ENCODE measurements around the gene MBL2. TPM values are rescaled to one million over a fixed set of nuclear protein-coding genes. Genes with fewer than 3 reads are reported as not detected.

The MBL2 gene
- total RNA-seq, 1 donor from 2014 or later = not detected

DNA sequence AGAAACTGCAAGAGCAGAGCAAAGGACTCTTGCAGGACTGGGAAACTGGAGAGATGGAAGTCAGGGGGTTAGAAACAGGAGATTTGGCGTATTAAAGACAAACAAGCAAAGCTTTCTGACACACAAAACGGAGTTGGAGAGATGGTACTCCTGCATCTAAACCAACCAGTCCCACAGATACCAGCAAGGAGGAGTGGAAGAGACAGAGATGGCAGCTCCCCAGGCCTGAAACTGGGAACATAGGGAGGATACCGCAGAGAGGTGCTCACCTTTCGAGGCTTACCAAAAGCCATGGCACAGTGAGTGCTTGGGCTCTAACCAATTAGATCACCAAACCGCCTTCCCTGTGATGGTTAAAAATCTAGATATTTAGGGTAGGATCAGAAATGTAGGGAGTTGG, 4.8 kb upstream of the MBL2 start:
- Histone ChIP-seq H3K27ac (no peak overlapping the region), H3K9me3 (no peaks in the 10 kb centered on the region), H3K27me3 (ENCODE audit: low read depth) (peaks cover 14% of the 10 kb centered on the region), H3K4me1 (no peaks in the 10 kb centered on the region), H3K36me3 (no peaks in the 10 kb centered on the region), H3K4me3 (no peak overlapping the region)
- no peak for DNase-seq
- TF ChIP-seq, protein P1, sequence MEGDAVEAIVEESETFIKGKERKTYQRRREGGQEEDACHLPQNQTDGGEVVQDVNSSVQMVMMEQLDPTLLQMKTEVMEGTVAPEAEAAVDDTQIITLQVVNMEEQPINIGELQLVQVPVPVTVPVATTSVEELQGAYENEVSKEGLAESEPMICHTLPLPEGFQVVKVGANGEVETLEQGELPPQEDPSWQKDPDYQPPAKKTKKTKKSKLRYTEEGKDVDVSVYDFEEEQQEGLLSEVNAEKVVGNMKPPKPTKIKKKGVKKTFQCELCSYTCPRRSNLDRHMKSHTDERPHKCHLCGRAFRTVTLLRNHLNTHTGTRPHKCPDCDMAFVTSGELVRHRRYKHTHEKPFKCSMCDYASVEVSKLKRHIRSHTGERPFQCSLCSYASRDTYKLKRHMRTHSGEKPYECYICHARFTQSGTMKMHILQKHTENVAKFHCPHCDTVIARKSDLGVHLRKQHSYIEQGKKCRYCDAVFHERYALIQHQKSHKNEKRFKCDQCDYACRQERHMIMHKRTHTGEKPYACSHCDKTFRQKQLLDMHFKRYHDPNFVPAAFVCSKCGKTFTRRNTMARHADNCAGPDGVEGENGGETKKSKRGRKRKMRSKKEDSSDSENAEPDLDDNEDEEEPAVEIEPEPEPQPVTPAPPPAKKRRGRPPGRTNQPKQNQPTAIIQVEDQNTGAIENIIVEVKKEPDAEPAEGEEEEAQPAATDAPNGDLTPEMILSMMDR (IDR thresholded peaks at IDR 0.05) = no peak
- no peak for ATAC-seq
- intact Hi-C loops (cut with DNase I) = no loop called here

DNA sequence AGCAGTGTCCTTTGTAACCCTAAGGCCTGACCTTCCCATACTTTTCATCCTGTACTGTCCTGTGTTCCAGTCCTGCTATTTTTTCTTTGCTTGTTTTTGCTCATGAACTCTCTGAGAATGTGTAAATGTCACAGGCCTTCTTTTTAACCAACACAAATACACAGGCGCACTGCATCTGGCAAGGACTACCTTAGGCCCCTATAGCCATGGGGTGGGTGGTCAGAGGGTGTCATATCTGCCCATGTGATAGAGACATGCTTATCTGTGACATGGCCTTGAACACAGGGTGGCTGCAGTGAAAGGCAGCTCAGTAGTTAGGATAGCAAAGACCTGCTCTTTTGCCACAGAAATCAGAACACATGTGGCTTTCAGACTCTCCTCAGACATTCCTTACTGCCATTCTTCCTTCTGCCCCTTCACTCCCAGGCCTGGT, 3.9 kb upstream of the MBL2 start:
- TF ChIP-seq, protein P1 (IDR thresholded peaks at IDR 0.05) = no peak
- Histone ChIP-seq H3K27ac (no peak overlapping the region), H3K27me3 (ENCODE audit: low read depth) (peaks cover 14% of the 10 kb centered on the region), H3K9me3 (no peaks in the 10 kb centered on the region), H3K4me3 (no peak overlapping the region), H3K36me3 (no peaks in the 10 kb centered on the region), H3K4me1 (no peaks in the 10 kb centered on the region)
- ATAC-seq (no peak), DNase-seq (no peak)
- intact Hi-C loops (cut with DNase I) = no loop called here

DNA sequence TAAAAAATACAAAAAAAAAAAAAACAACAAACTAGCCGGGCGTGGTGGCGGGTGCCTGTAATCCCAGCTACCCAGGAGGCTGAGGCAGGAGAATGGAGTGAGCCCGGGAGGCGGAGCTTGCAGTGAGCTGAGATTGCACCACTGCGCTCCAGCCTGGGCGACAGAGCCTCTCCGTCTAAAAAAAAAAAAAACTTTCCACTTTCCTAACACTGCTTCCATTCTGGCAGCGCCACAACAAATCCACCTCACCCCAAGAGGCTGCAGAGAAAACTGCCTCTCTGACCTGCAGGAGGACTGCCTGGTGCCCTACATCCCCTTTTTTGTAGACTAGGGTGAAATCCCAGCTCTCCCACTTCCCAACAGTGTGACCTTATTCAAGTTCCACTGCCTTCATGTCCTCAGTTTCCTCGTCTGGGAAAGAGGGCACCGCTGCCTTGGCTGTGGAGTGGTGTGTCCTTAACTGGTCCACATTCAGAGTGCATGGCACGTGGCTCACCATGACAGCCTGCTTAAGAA, 2.6 kb upstream of the MBL2 start:
- no peak for DNase-seq
- no peaks in the 10 kb centered on the region for H3K4me1 ChIP-seq
- H3K27me3 ChIP-seq (ENCODE audit: low read depth) = peaks cover 14% of the 10 kb centered on the region

DNA sequence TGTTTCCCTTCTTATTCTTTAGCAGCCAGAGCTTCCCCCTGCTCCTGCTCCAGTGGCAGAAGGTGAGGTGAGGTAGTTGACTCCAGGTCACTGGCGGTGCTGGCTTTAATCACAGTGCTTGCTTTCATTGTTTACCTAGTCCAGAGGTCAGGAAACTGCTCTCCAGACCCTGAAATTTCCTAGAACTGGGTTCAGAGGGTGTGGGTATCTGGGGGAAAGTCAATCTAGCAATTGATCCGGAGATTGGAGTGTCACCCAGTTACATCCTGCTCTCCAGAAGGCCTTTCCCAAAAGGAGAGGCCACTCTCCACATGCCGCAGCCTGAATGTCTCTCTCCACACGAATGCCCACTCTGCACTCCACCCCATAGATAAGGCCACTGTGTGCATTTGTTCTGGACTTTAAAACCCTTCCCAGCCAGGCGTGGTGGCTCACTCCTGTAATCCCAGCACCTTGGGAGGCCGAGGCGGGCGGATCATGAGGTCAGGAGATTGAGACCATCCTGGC, 2.1 kb upstream of the MBL2 start:
- DNase-seq = no peak
- Histone ChIP-seq H3K36me3 (no peaks in the 10 kb centered on the region), H3K27ac (no peak overlapping the region), H3K9me3 (no peaks in the 10 kb centered on the region), H3K4me1 (no peaks in the 10 kb centered on the region), H3K27me3 (ENCODE audit: low read depth) (peaks cover 13% of the 10 kb centered on the region), H3K4me3 (no peak overlapping the region)
- TF ChIP-seq, protein P1 (IDR thresholded peaks at IDR 0.05) = no peak
- ATAC-seq = no peak
- intact Hi-C loops (cut with DNase I) = no loop called here

More for the DNA sequence above, 2.6 kb upstream of the MBL2 start:
- H3K36me3 ChIP-seq = no peaks in the 10 kb centered on the region
- no peaks in the 10 kb centered on the region for H3K9me3 ChIP-seq
- no peak overlapping the region for H3K4me3 ChIP-seq
- no peak overlapping the region for H3K27ac ChIP-seq
- ATAC-seq = no peak
- intact Hi-C loops (cut with DNase I) = no loop called here
- TF ChIP-seq, protein P1 (IDR thresholded peaks at IDR 0.05) = no peak

DNA sequence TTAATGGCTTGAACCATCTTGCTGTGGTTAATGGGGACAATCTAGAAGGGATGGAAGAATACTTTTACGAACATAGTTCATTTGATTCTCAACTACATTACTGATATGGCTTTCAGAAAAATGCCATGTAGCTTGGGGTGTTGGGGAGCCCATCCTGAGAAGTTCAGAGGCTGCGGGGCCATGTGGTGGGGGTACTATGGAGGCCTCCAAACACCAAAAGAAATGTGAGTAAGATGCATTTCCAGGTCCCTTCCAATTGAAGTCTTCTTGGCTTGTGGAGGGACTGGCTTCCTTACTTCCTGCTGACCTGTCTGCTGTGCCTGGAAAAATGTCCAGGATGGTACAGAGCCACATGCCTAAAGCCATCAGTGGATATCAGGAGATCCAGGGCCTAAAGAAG, 1.6 kb upstream of the MBL2 start:
- ATAC-seq (no peak), DNase-seq (no peak)
- intact Hi-C loops (cut with DNase I) = no loop called here
- no peaks in the 10 kb centered on the region for H3K4me1 ChIP-seq
- no peaks in the 10 kb centered on the region for H3K36me3 ChIP-seq
- no peak overlapping the region for H3K4me3 ChIP-seq
- TF ChIP-seq, protein P1 (IDR thresholded peaks at IDR 0.05) = no peak
- H3K27ac ChIP-seq = no peak overlapping the region
- peaks cover 9% of the 10 kb centered on the region for H3K27me3 ChIP-seq (ENCODE audit: low read depth)
- H3K9me3 ChIP-seq = no peaks in the 10 kb centered on the region

Data from lower lobe of right lung (tissue), 2 donors.